Body of pancreas (tissue), 4 donors: ENCODE data around the gene MRAP2. TPM values are rescaled to one million over a fixed set of nuclear protein-coding genes. Genes with fewer than 3 reads are reported as not detected.
"Not testable (repeated sequence)": the region's sequence is repeated elsewhere in the genome, so short reads cannot be mapped to it uniquely, and the experiment has no call there.

Experiments
- ATAC-seq: fragments of 150-250 bp; one replicate; pipeline ENCODE4 v1.9.1; 2016
- DNase-seq, 4 donors: peaks; one replicate each; pipeline ENCODE4 v3.0.0-alpha.2; 2019
- H3K27ac ChIP-seq, 4 donors: fragments of 200-600 bp; sonication (generic); 1 replicate in 3 of 4; 2 replicates in 1 of 4; pipeline versions ENCODE4 v1.5.1 to v1.6.1; 2016 to 2019; ENCODE audit warnings: mild to moderate bottlenecking in 1 of 4, mixed read lengths in 1 of 4, moderate library complexity in 1 of 4
- H3K27me3 ChIP-seq, 2 donors: fragments of 200-600 bp; sonication (generic); one replicate each; pipeline ENCODE4 v1.6.0; 2016; ENCODE audit warnings: mild to moderate bottlenecking in 1 of 2
- H3K36me3 ChIP-seq, 2 donors: fragments of 200-600 bp; sonication (generic); replicated peaks in 1 of 2; 2 replicates each; pipeline ENCODE4 v1.5.1; 2016; ENCODE audit warnings: low read depth in 2 of 2; ENCODE audit not compliant: insufficient read depth in 1 of 2
- H3K4me1 ChIP-seq: fragments of 200-600 bp; sonication (generic); one replicate; pipeline ENCODE4 v1.6.0; 2016
- H3K4me3 ChIP-seq, 2 donors: fragments of 200-600 bp; sonication (generic); 1 replicate in 1 of 2; 2 replicates in 1 of 2; pipeline ENCODE4 v1.5.1; 2016 to 2019
- H3K9me3 ChIP-seq, 3 donors: fragments of 200-600 bp; sonication (generic); 1 replicate in 2 of 3; 2 replicates in 1 of 3; pipeline ENCODE4 v1.5.1; 2016
- POLR2A ChIP-seq, 3 donors: fragments of 450-650 bp; IDR thresholded peaks; one replicate each; pipeline ENCODE4 v1.6.1; 2016; ENCODE audit warnings: antibody characterized with exemption in 3 of 3, mild to moderate bottlenecking in 2 of 3
- WGBS, 2 donors: methylation state at CpG; one replicate each; pipeline ENCODE4 v1.1.5; 2017; 5-methylcytosine and 5-hydroxymethylcytosine counted together
- intact Hi-C: fragments of 100-400 bp; cut with DNase I; formaldehyde crosslinking; loops from one replicate; pipeline ENCODE4 v1.15.1; 2023
- total RNA-seq, 2 donors: library from RNA; depleted of rRNA; stranded (reverse); fragments of >200 nt; gene quantifications; one replicate each; pipeline ENCODE4 v1.1.0, GENCODE V29; 2016
- TF ChIP-seq, protein P1 (sequence below), 7 experiments: fragments of 450-650 bp in 4 of 7; fragments of 200-600 bp in 3 of 7; sonication (generic) in 3 of 7; IDR thresholded peaks; one replicate each; pipeline ENCODE4 v1.5.1; 2016 to 2019; ENCODE audit warnings: antibody characterized with exemption in 7 of 7

MRAP2 gene
- total RNA-seq, 2 donors from 2014 or later = 2.3 to 3.6 TPM

DNA sequence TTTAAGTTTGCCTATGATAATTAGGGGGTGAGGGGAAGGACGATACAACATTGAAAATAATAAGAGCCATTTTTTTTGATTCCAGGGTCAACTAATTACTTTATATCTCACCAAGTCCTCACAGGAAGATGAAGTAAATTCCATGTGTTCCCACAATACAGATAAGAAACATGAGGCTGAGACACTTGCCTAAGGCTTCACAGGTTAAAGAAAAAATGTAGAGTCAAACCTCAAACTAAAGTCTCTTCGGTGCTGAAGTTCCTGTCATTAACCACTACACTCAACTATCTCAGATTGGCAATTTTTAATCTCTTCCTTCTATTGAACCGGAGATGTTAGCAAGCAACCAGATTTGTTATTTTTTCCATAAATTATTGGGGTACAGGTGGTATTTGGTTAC lies 33.0 kb downstream of the MRAP2 start:
- no peaks in the 10 kb centered on the region for H3K36me3 ChIP-seq
- ATAC-seq = no peak
- H3K4me3 ChIP-seq = no peak overlapping the region
- no peak overlapping the region for H3K27ac ChIP-seq
- no peak for DNase-seq
- H3K27me3 ChIP-seq = no peaks in the 10 kb centered on the region
- TF ChIP-seq, protein P1, sequence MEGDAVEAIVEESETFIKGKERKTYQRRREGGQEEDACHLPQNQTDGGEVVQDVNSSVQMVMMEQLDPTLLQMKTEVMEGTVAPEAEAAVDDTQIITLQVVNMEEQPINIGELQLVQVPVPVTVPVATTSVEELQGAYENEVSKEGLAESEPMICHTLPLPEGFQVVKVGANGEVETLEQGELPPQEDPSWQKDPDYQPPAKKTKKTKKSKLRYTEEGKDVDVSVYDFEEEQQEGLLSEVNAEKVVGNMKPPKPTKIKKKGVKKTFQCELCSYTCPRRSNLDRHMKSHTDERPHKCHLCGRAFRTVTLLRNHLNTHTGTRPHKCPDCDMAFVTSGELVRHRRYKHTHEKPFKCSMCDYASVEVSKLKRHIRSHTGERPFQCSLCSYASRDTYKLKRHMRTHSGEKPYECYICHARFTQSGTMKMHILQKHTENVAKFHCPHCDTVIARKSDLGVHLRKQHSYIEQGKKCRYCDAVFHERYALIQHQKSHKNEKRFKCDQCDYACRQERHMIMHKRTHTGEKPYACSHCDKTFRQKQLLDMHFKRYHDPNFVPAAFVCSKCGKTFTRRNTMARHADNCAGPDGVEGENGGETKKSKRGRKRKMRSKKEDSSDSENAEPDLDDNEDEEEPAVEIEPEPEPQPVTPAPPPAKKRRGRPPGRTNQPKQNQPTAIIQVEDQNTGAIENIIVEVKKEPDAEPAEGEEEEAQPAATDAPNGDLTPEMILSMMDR (IDR thresholded peaks at IDR 0.05) = no peak
- no peak for TF ChIP-seq POLR2A (IDR thresholded peaks at IDR 0.05)
- intact Hi-C loops = no loop called here
- 69 to 76% methylated on average over 3 of the region's 3 CpGs for WGBS, 2 donors
- no peaks in the 10 kb centered on the region for H3K9me3 ChIP-seq
- no peaks in the 10 kb centered on the region for H3K4me1 ChIP-seq

DNA sequence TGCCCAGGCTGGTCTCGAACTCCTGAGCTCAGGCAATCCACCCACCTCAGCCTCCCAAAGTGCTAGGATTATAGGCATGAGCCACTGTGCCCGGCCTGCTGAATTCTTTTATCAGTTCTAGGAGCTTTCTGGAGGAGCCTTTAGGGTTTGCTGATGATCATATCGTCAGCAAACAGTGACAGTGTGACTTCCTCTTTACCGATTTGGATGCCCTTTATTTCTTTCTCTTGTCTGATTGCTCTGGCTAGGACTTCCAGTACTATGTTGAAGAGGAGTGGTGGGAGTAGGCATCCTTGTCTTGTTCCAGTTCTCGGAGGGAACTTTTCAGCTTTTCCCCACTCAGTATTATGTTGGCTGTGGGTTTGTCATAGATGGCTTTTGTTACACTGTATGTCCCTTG lies 35.3 kb downstream of the MRAP2 start:
- intact Hi-C loops, H3K27ac ChIP-seq, H3K9me3 ChIP-seq, DNase-seq, H3K4me1 ChIP-seq, H3K4me3 ChIP-seq, ATAC-seq, H3K27me3 ChIP-seq, H3K36me3 ChIP-seq: not testable (repeated sequence)
- 74 to 78% methylated on average over 5 of the region's 5 CpGs for WGBS, 2 donors

DNA sequence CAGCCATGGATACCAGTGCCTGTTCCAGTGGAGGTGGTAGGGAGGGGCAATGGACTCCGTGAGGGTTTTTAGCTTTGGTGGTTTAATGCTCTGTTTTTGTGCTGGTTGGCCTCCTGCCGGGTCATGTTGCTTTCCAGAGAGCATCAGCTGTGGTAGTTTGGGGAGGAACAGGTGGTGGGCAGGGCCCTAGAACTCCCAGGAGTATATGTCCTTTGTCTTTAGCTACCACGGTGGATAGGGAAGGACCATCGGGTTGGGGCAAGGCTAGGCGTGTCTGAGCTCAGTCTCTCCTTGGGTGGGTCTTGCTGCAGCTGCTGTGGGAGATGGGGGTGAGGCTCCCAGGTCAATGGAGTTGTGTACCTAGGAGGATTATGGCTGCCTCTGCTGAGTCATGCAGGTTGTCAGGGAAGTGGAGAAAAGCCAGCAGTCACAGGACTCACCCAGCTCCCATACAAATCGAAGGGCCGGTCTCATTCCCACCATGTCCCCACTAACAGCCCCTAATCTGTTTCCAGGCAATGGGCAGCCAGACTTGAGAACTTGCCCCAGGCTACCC lies 38.9 kb downstream of the MRAP2 start:
- intact Hi-C loops = no loop called here
- DNase-seq = no peak
- no peak overlapping the region for H3K4me3 ChIP-seq
- H3K4me1 ChIP-seq = no peaks in the 10 kb centered on the region
- no peak overlapping the region for H3K27ac ChIP-seq
- H3K36me3 ChIP-seq = no peaks in the 10 kb centered on the region
- WGBS, 2 donors = 71 to 93% methylated on average over 5 to 7 of the region's 7 CpGs
- no peak for ATAC-seq
- TF ChIP-seq POLR2A (IDR thresholded peaks at IDR 0.05) = no peak
- TF ChIP-seq, protein P1 (IDR thresholded peaks at IDR 0.05) = no peak
- H3K27me3 ChIP-seq = no peaks in the 10 kb centered on the region
- no peaks in the 10 kb centered on the region for H3K9me3 ChIP-seq

DNA sequence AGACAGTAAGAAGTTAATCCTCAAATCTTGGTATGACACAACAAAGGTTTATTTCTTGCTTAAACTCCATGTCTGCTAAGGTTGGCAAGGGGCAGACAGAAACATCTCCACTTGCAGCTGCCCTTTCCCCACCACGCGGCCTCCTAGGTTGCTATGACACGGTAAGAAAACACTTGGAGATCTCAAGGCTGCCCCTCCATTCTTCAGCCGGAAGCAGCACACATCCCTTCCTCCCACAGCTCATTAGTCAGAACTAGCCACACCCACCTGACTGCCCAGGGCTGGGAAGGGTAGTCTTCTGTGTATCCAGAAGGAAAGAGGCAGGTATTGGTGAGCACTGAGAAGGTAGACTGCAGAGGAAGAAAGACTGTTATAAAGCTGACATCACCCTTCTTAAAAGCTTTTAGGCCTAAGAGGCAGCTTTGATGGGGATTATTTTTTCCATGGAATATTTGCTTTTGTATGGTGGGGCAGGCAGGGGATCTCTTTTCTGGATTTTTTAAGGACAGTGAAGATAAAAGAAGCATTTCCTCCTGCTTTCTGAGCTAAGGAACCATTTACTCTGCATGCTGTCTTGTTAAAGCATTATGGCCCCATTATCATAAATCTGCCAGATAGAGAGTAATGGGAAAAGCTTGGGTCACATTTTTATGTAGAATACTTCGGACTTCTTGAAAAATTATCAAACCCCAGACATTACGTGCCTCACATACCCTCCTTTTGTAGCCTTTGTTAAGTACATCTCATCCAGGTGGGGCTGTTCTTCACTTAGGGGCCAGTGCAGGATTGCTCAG lies 41.6 kb downstream of the MRAP2 start:
- Histone ChIP-seq H3K36me3 (no peaks in the 10 kb centered on the region), H3K4me1 (no peaks in the 10 kb centered on the region), H3K27me3 (no peaks in the 10 kb centered on the region), H3K4me3 (no peak overlapping the region), H3K9me3 (no peaks in the 10 kb centered on the region), H3K27ac (no peak overlapping the region)
- no peak for TF ChIP-seq POLR2A (IDR thresholded peaks at IDR 0.05)
- TF ChIP-seq, protein P1 (IDR thresholded peaks at IDR 0.05) = no peak
- DNase-seq (no peak), ATAC-seq (no peak)
- intact Hi-C loops = no loop called here
- WGBS, 2 donors = 33 to 39% methylated on average over 6 of the region's 6 CpGs

- DNase-seq = no peak
- H3K4me3 ChIP-seq = no peak overlapping the region
- no peak overlapping the region for H3K27ac ChIP-seq
- TF ChIP-seq, protein P1 (IDR thresholded peaks at IDR 0.05) = no peak
- TF ChIP-seq POLR2A (IDR thresholded peaks at IDR 0.05) = no peak
- no peaks in the 10 kb centered on the region for H3K27me3 ChIP-seq
- no peaks in the 10 kb centered on the region for H3K9me3 ChIP-seq
- no peaks in the 10 kb centered on the region for H3K36me3 ChIP-seq
- H3K4me1 ChIP-seq = no peaks in the 10 kb centered on the region
- intact Hi-C loops = no loop called here
- 51 to 60% methylated on average over 2 of the region's 2 CpGs for WGBS, 2 donors
- ATAC-seq = no peak
Measured at GRCh38 chr6:84077645-84078044, 44.1 kb downstream of the MRAP2 start.
